ENCODE measurements around the gene POLR3A.

The POLR3A gene

GRCh38 chr10:77977934-77978333 is 51.4 kb downstream of the POLR3A start:
- no peak for DNase-seq (ENCODE audit: low read depth)

DNA sequence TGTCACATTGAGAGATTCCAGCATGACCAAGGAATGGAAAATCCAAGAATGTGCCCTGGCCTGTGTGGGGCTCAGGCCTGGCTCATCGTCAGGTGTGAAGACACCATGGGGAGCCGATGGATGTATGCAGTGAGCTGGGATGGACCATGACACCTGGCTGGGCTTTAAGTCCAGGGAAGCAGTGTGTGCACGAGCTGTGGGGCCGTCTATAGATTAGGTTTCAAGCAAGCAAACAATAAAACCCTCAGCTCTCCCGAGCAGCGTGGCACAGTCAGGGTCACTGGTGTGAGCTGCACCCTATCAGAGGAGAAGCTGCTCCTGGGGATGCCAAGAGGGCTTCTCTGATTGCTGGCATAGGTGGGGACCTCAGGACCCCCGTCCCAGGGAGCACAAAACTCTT is 52.3 kb downstream of the POLR3A start:
- DNase-seq (ENCODE audit: low read depth), result no peak

GRCh38 chr10:77975086-77975666 is 54.1 kb downstream of the POLR3A start:
- no peak for DNase-seq (ENCODE audit: low read depth)

DNA sequence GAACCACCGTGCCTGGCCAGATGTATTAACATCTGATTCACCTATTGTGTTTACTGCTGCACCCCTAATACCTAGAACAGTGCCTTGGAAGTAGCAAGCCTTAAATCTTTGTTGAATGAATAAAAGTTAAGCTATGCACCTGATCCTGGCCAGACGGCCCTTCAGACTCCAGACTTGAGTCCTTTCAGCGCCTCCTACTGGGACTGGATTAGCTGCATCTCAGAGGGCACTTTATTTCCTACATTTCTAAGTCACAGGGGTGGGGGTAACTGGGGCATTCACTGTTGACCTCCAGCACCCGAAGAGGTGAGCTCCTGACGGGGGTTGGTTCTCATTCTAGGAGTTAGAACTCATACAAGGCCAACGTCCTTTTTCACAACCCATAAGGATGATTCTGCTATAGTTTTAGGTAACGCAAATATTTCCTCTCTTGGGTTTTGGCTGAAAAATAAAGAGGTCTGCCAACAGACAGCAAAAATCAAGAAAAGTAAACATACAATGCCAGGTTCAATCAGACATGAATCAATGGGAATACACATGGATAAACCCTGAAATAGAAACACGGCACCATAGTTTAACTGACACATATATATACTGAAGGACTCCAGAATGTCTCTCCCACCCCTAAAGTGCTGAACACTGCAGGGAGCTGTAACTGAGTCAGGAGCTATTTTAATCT is 54.8 kb downstream of the POLR3A start:
- no peak for DNase-seq (ENCODE audit: low read depth)

DNA sequence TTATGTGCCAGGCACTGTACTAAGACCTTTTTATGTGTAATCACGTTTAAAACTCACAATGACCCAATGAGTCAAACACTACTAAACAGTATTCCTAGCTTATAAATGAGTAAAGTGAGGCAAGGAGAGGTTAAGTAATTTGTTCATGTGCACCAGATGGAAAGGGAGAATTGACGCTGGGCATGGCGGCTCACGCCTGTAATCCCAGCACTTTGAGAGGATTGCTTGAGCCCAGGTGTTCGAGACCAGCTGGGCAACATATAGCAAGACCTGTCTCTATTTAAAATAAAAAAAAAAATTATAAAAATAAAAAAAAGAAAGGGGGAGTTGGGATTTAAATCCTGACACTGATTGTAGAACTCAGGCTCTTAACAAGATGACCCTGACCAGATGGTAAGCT is 56.0 kb downstream of the POLR3A start:
- DNase-seq (ENCODE audit: low read depth), result no peak

DNA sequence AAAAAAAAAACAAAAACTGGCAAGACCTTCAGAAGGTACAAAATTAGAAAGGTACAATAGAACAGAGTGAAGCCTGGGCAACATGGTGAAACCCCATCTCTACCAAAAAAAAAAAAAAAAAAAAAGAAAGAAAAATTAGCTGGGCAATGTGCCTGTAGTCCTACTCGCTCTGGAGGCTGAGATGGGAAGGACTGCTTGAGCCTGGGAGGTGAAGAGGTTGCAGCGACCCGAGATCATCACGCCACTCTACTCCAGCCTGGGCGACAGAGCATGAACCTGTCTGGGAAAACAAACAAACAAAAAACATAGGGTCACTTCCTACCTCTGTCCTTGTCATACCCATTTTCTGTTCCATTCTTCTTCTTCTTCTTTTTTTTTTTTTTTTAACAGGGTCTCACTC is 57.2 kb downstream of the POLR3A start:
- no peak for DNase-seq (ENCODE audit: low read depth)

DNA sequence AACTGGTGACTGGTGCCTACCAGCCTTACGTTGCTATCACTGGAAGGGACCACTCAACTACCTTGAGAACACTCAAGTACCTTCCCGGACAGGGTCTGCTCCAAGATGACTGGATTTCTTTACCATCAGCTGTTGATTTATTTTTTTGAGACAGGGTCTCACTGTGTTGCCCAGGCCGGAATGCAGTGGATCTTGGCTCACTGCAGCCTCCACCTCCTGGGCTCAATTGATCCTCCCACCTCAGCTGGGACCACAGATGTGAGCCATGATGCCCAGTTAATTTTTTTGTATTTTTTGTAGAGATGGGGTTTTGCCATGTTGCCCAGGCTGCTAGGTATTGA is 57.5 kb downstream of the POLR3A start:
- no peak for DNase-seq (ENCODE audit: low read depth)

GRCh38 chr10:77970869-77971803 is 58.2 kb downstream of the POLR3A start:
- no peak for DNase-seq (ENCODE audit: low read depth)

GRCh38 chr10:77969114-77969513 is 60.2 kb downstream of the POLR3A start:
- no peak for DNase-seq (ENCODE audit: low read depth)

GRCh38 chr10:77967611-77968022 is 61.7 kb downstream of the POLR3A start:
- no peak for DNase-seq (ENCODE audit: low read depth)

- DNase-seq (ENCODE audit: low read depth), result no peak
These were observed 64.0 kb downstream of the POLR3A start for GRCh38 chr10:77965294-77965693.

DNA sequence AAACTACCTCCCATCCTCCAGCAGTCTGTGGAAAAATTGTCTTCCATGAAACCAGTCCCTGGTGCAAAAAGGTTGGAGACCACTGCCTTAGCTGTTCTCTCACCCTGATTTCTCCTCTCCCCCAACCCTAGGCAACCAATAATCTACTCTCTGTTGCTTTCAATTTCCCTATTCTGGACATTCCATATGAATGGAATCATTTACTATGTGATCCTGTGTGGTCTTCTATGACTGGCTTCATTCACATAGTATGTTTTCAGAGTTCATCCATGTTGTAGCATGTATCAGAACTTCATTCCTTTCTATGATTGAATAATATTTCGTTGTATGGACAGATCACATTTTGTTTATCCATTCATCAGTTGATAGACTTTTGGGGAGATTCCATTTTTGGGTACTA is 64.5 kb downstream of the POLR3A start:
- DNase-seq (ENCODE audit: low read depth), result no peak

- DNase-seq (ENCODE audit: low read depth), result no peak
These were observed 65.4 kb downstream of the POLR3A start for GRCh38 chr10:77963901-77964300.

DNA sequence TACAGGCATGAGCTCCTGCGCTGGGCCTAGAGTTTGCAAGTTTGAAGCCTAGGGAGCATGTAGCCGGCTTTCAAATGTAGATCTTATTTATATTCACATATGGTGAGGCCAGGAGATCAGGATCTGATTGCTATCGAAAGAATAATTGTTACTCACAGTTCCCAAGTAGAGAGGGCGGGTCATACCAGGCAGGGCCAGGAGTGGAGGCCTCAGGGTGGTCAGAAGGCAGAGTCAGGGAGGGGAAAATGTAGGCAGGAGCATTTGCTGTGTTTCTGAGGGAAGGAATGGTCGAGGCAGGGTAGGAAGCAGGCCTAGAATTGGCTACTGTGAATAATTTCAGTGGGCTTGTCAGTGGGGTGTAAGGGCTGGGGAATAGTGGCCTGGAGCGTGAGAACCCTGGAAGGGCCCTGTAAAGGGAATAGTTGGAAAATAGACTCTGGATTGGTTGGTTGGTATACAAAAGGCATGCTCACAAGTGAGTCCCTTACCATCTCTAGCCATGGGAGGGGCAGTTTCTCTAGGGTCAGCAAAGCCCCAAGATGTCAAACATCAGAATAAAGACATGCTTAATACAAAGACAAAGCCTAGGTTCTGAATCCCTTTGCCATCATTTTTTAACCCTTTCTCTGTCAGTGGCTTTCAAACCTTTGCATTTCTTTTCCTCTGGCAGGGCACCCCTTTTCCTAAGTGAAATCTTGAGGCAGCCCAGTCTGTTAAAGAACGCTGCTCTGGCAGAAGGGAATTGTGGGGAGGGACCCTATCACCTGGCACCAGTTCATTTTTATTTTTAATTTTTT is 66.8 kb downstream of the POLR3A start:
- no peak for DNase-seq (ENCODE audit: low read depth)

DNA sequence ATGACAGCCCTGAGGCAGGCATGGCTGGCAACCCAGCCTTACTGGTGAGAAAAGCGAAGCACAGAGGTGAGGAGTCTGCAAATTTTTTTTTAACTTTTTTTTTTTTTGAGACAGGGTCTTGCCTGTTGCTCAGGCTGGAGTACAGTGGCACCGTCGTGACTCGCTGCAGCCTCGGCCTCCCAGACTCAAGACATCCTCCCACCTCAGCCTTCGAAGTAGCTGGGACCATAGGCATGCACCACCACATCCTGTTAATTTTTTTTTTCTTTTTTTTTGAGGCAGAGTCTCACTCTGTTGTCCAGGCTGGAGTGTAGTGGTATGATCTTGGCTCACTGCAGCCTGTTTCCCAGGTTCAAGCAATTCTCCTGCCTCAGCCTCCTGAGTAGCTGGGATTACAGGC is 67.6 kb downstream of the POLR3A start:
- DNase-seq (ENCODE audit: low read depth), result no peak

DNA sequence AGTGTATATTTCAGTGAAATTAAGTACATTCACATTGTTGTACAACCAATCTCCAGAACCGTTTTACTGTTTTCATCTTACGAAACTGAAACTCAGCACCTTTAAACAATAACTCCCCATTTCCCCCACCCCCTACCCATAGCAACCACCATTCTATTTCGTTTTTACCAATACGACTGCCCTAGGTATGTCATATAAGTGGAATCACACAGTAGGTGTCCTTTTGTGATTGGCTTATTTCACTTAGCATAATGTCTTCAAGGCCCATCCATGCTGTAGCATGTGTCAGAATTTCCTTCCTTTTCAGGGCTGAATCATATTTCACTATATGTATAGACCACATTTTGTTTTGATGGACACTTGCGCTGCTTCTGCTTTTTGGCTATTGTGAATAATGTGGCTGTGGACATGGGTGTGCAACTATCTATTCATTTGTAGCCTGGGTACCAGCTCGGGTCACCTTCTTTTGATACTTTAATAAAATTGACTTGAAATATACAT is 68.4 kb downstream of the POLR3A start:
- no peak for DNase-seq (ENCODE audit: low read depth)

- DNase-seq (ENCODE audit: low read depth), result no peak
These were observed 69.3 kb downstream of the POLR3A start for GRCh38 chr10:77959887-77960455.

DNA sequence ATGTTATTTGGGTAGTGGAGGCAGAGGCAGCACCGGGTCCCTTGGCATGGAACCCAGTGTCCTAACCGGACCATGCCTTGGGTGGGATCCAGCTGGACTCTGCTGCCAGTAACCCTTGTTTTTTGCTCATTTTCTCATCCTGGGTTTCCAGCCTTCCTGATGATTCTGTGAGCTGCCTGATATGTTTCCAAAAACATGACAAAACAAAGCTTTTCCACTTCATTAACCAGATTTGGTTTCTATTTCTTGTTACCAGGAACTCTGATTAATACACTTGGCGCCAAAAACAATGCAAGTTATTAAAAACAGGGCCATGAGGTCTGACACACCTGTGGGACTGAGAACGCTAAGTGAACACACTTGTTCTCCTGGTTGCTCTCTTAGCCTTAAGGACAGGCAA is 69.9 kb downstream of the POLR3A start:
- no peak for DNase-seq (ENCODE audit: low read depth)

- no peak for DNase-seq (ENCODE audit: low read depth)
These were observed 74.2 kb downstream of the POLR3A start for GRCh38 chr10:77955136-77955535.

- no peak for DNase-seq (ENCODE audit: low read depth)
These were observed 80.1 kb downstream of the POLR3A start for GRCh38 chr10:77949167-77949566.

DNA sequence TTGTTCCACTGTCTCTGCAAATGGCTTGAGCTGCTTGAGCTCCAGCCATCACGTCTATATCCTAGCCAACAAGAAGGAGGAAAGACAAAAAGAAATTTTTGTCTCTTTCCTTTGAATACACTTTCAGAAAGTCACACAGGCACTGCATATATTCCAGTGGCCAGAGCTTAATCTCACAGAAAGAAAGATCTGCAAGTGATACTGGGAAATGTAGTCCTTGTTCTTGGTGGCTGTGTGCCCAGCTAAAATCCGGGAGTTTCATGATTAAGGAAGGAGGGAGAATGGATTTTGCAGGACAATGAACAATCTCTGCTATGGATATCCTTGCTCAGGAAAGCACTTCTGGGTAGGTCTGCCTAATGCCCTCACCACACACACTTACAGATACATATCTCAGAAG is 83.2 kb downstream of the POLR3A start:
- DNase-seq (ENCODE audit: low read depth), result no peak

DNA sequence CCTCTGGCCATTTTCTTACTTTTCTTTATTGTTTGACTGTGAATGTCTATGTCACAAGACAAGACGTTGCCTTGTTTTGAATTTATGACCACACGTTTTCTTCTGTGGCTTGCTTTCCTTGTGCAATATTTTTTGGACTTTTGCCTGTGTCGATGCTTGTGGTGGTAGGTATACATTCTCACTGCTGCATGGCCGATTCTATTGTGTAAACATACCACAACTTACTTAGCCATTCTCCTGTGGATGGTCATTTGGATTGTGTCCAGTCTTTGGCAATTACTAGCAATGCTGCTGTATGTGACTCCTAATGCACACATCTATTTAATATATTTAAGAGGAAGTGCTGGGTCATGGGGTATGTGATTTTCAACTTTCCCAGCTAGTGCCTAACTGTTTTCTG is 84.8 kb downstream of the POLR3A start:
- no peak for DNase-seq (ENCODE audit: low read depth)
